Trophoblast cell (in vitro differentiated cells and primary cell): ENCODE data around the gene IBTK.
A peak's percentile ranks its signal among the peaks of the same experiment; 100 is the strongest.
"Not testable (repeated sequence)": the region's sequence is repeated elsewhere in the genome, so short reads cannot be mapped to it uniquely, and the experiment has no call there.

Experiments
- DNase-seq, 2 donors: peaks; one replicate each; pipeline ENCODE4 v3.0.0-alpha.2; 2016
- H2AFZ ChIP-seq: 2 replicates; pipeline ENCODE4 v1.6.1; 2013; ENCODE audit warnings: low read length, moderate library complexity, mild to moderate bottlenecking; ENCODE audit not compliant: insufficient read depth, poor library complexity
- H2AK5ac ChIP-seq: 2 replicates; pipeline ENCODE4 v1.6.1; 2013; ENCODE audit warnings: mild to moderate bottlenecking, low read length
- H2BK120ac ChIP-seq: 2 replicates; pipeline ENCODE4 v1.6.1; 2013; ENCODE audit warnings: low read length, mild to moderate bottlenecking, moderate library complexity; ENCODE audit not compliant: insufficient read depth, poor library complexity
- H2BK12ac ChIP-seq: 2 replicates; pipeline ENCODE4 v1.6.1; 2013; ENCODE audit warnings: mild to moderate bottlenecking, low read length, moderate library complexity
- H2BK5ac ChIP-seq: 2 replicates; pipeline ENCODE4 v1.6.1; 2013; ENCODE audit warnings: low read length, low read depth, moderate library complexity, mild to moderate bottlenecking; ENCODE audit not compliant: poor library complexity
- H3K14ac ChIP-seq: 2 replicates; pipeline ENCODE4 v1.6.1; 2013; ENCODE audit warnings: mild to moderate bottlenecking, low read length
- H3K18ac ChIP-seq: 2 replicates; pipeline ENCODE4 v1.6.1; 2013; ENCODE audit warnings: mild to moderate bottlenecking, low read length
- H3K23ac ChIP-seq: 2 replicates; pipeline ENCODE4 v1.6.1; 2013; ENCODE audit warnings: low read length
- H3K27ac ChIP-seq: 2 replicates; pipeline ENCODE4 v1.5.1; 2013; ENCODE audit warnings: low read depth, mild to moderate bottlenecking, inconsistent platforms, low read length, moderate library complexity
- H3K27me3 ChIP-seq: 2 replicates; pipeline ENCODE4 v1.6.1; 2013; ENCODE audit warnings: inconsistent platforms, mild to moderate bottlenecking, low read length, moderate library complexity; ENCODE audit not compliant: insufficient read depth
- H3K36me3 ChIP-seq, 2 experiments: 1 replicate in 1 of 2; 2 replicates in 1 of 2; pipeline ENCODE4 v1.6.1; 2013; ENCODE audit warnings: low read length in 2 of 2, mild to moderate bottlenecking in 2 of 2, moderate library complexity in 1 of 2; ENCODE audit not compliant: insufficient read depth in 2 of 2, control insufficient read depth in 1 of 2
- H3K4ac ChIP-seq: 2 replicates; pipeline ENCODE4 v1.6.1; 2013; ENCODE audit warnings: low read depth, mild to moderate bottlenecking, low read length, moderate library complexity
- H3K4me1 ChIP-seq, 2 experiments: 1 replicate in 1 of 2; 2 replicates in 1 of 2; pipeline ENCODE4 v1.6.1; 2013; ENCODE audit warnings: low read length in 2 of 2, mild to moderate bottlenecking in 2 of 2, moderate library complexity in 1 of 2; ENCODE audit not compliant: insufficient read depth in 2 of 2, control insufficient read depth in 1 of 2
- H3K4me2 ChIP-seq: 2 replicates; pipeline ENCODE4 v1.6.1; 2013; ENCODE audit warnings: inconsistent platforms, mild to moderate bottlenecking, low read length, moderate library complexity
- H3K4me3 ChIP-seq: 2 replicates; pipeline ENCODE4 v1.5.1; 2013; ENCODE audit warnings: mild to moderate bottlenecking, low read depth, low read length, inconsistent platforms
- H3K79me1 ChIP-seq: one replicate; pipeline ENCODE4 v1.6.1; 2013; ENCODE audit warnings: low read length
- H3K79me2 ChIP-seq: 2 replicates; pipeline ENCODE4 v1.6.1; 2013; ENCODE audit warnings: low read length, mild to moderate bottlenecking; ENCODE audit not compliant: control insufficient read depth, insufficient read depth, poor library complexity
- H3K9ac ChIP-seq: 2 replicates; pipeline ENCODE4 v1.6.1; 2013; ENCODE audit warnings: mild to moderate bottlenecking, low read length
- H3K9me3 ChIP-seq: 2 replicates; pipeline ENCODE4 v1.6.1; 2013; ENCODE audit warnings: low read depth, mild to moderate bottlenecking, control low read depth, inconsistent platforms, low read length; ENCODE audit not compliant: insufficient read depth
- H4K12ac ChIP-seq: 2 replicates; pipeline ENCODE4 v1.6.1; 2013; ENCODE audit warnings: low read depth, mild to moderate bottlenecking, low read length, moderate library complexity
- H4K8ac ChIP-seq: 2 replicates; pipeline ENCODE4 v1.6.1; 2013; ENCODE audit warnings: low read depth, mild to moderate bottlenecking, low read length, moderate library complexity
- H4K91ac ChIP-seq: one replicate; pipeline ENCODE4 v1.6.1; 2013; ENCODE audit warnings: low read depth, mild to moderate bottlenecking, low read length, moderate library complexity
- WGBS: extraction: QIAGEN DNeasy Blood & Tissue Kit; methylation state at CpG from one replicate; pipeline ENCODE4 v1.1.7; 2013; ENCODE audit warnings: missing lambda C conversion rate; ENCODE audit not compliant: insufficient read length, insufficient coverage; ENCODE audit errors: extremely low coverage; 5-methylcytosine and 5-hydroxymethylcytosine counted together

Gene IBTK

DNA sequence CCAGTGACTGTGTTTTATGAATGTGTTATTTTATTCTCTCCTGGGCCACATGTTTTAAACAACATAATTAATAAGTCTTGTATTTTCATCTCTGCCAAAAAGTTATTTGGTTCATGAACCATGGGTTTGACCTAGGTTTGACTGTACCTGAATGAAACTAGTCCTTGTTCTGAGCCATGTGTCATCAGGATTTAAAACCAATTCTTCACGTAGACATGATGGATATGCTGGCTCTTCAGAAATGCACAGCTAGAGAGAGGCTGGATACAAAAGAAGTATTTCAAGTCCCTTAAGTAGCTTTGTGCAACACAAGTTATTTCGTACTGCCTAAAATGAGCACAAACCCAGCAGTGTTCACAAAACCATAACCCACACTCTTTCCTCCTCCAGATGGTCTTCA, 116.1 kb downstream of the IBTK start:
- no peaks in the 10 kb centered on the region for H3K79me1 ChIP-seq
- no peaks in the 10 kb centered on the region for H3K36me3 ChIP-seq
- no peak overlapping the region for H2AK5ac ChIP-seq
- DNase-seq: no peak
- no peak overlapping the region for H2BK120ac ChIP-seq
- no peak overlapping the region for H4K91ac ChIP-seq
- no peaks in the 10 kb centered on the region for H3K79me2 ChIP-seq
- no peak overlapping the region for H3K4me3 ChIP-seq
- no CpG with 5 or more reads among the region's 2 CpGs for WGBS
- no peak overlapping the region for H4K12ac ChIP-seq
- no peak overlapping the region for H2BK5ac ChIP-seq
- H3K27ac ChIP-seq: no peak overlapping the region
- no peaks in the 10 kb centered on the region for H3K9me3 ChIP-seq
- no peak overlapping the region for H3K9ac ChIP-seq
- no peak overlapping the region for H2BK12ac ChIP-seq
- H3K27me3 ChIP-seq: no peaks in the 10 kb centered on the region
- H3K4me2 ChIP-seq: no peak overlapping the region
- no peak overlapping the region for H2AFZ ChIP-seq
- H3K14ac ChIP-seq: no peak overlapping the region
- no peak overlapping the region for H3K4ac ChIP-seq
- H3K4me1 ChIP-seq: no peaks in the 10 kb centered on the region
- no peak overlapping the region for H3K18ac ChIP-seq
- no peak overlapping the region for H3K23ac ChIP-seq
- no peak overlapping the region for H4K8ac ChIP-seq

DNA sequence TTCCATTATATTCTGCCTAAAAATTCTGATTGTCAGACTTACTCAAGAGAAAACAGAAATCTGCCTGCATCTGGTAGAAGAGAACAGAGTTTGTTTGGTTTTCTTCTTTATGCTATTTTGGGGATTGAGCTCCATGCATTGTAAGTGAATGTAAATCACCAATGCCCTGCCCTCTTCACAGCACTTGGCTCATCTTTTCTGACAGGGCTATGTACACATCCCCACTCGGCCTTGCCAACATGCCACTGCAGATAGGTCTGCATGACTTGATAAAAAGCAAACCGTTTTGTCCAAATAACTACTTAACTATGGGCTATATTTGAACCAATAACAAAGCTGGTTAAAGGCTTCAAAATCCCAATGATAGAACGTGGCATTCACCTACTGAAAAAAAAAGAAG, 117.7 kb downstream of the IBTK start:
- Histone ChIP-seq H3K27ac (no peak overlapping the region), H3K4ac (no peak overlapping the region), H3K36me3 (no peaks in the 10 kb centered on the region), H4K91ac (no peak overlapping the region), H2AK5ac (no peak overlapping the region), H3K4me3 (no peak overlapping the region), H4K12ac (no peak overlapping the region), H3K14ac (no peak overlapping the region), H3K79me2 (no peaks in the 10 kb centered on the region), H3K18ac (no peak overlapping the region), H3K4me1 (no peaks in the 10 kb centered on the region), H3K27me3 (no peaks in the 10 kb centered on the region), H3K9ac (no peak overlapping the region), H3K4me2 (no peak overlapping the region), H4K8ac (no peak overlapping the region), H2BK5ac (no peak overlapping the region), H2BK120ac (no peak overlapping the region), H3K79me1 (no peaks in the 10 kb centered on the region), H3K9me3 (no peaks in the 10 kb centered on the region), H3K23ac (peak overlapping the region; percentile 86), H2AFZ (no peak overlapping the region), H2BK12ac (no peak overlapping the region)
- no peak for DNase-seq
- no CpG with 5 or more reads among the region's 3 CpGs for WGBS

DNA sequence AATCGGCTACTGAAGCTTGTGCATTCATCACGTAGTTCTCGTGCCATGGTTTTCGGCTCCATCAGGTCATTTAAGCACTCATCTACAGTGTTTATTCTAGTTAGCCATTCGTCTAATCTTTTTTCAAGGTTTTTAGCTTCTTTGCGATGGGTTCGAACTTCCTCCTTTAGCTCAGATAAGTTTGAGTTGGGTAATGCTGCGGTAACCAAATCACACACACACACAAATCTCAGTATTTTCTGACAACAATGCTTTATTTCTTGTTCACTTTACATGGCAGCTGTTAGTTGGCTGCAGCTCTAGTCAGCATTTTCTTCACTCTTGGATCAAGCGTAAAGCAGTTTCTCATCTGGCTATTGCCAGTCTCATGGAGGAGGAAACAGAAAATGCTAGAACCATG, 118.6 kb downstream of the IBTK start:
- H4K91ac ChIP-seq, H3K79me2 ChIP-seq, H3K27me3 ChIP-seq, H3K4me2 ChIP-seq, H3K4me3 ChIP-seq, H3K36me3 ChIP-seq, H3K4ac ChIP-seq, H3K9me3 ChIP-seq, H3K18ac ChIP-seq, H2AFZ ChIP-seq, H3K27ac ChIP-seq, DNase-seq, H3K4me1 ChIP-seq, H3K9ac ChIP-seq, H3K79me1 ChIP-seq, H2AK5ac ChIP-seq, H3K14ac ChIP-seq, H4K12ac ChIP-seq, H3K23ac ChIP-seq, H2BK120ac ChIP-seq, H2BK5ac ChIP-seq, H4K8ac ChIP-seq, H2BK12ac ChIP-seq: not testable (repeated sequence)
- no CpG with 5 or more reads among the region's 9 CpGs for WGBS

DNA sequence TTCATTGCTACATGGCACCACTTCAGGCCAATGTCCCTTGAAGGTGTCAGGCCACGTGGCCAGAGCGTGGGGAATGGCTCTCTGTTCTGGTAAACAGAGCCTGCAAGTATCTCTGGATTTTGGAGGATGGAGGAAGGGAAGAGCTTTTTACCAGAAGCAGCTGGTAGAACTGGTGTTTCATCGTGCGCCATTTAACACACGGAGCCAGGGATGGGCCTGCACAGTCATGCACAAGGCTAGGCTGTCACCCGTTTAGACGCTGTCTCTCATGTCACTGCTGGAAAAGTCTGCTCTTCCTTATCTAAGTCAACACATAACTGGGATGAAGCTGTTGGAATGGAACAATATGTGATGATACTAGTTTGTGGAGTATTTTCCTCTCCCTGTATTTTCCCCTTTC, 123.9 kb downstream of the IBTK start:
- Histone ChIP-seq H3K36me3 (no peaks in the 10 kb centered on the region), H3K9ac (no peak overlapping the region), H3K27ac (no peak overlapping the region), H2AK5ac (no peak overlapping the region), H3K9me3 (no peaks in the 10 kb centered on the region), H3K4me1 (no peaks in the 10 kb centered on the region), H3K4me2 (no peak overlapping the region), H3K4ac (no peak overlapping the region), H4K12ac (no peak overlapping the region), H3K79me2 (no peaks in the 10 kb centered on the region), H3K27me3 (no peaks in the 10 kb centered on the region), H2BK12ac (no peak overlapping the region), H2AFZ (no peak overlapping the region), H3K18ac (no peak overlapping the region), H4K91ac (no peak overlapping the region), H2BK120ac (no peak overlapping the region), H3K79me1 (no peaks in the 10 kb centered on the region), H3K14ac (no peak overlapping the region), H3K23ac (no peak overlapping the region), H4K8ac (no peak overlapping the region), H3K4me3 (no peak overlapping the region), H2BK5ac (no peak overlapping the region)
- no peak for DNase-seq
- WGBS: no CpG with 5 or more reads among the region's 7 CpGs
